ENCODE measurements around the gene SHMT2.
A peak's percentile ranks its signal among the peaks of the same experiment; 100 is the strongest.

Gene SHMT2

DNA sequence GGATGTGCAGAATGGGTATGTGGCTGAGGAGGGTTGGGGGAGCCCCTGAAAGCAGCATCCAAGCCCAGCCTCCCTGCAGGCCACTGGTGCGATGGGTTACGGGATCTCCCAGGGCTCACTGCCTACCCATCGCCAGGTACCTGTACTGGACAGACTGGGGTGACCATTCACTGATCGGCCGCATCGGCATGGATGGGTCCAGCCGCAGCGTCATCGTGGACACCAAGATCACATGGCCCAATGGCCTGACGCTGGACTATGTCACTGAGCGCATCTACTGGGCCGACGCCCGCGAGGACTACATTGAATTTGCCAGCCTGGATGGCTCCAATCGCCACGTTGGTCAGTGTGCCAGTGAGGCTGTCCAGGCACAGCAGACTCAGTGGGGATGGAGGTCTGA is 31.2 kb upstream of the SHMT2 start:
- no peak for DNase-seq (ENCODE audit: low read depth)

DNA sequence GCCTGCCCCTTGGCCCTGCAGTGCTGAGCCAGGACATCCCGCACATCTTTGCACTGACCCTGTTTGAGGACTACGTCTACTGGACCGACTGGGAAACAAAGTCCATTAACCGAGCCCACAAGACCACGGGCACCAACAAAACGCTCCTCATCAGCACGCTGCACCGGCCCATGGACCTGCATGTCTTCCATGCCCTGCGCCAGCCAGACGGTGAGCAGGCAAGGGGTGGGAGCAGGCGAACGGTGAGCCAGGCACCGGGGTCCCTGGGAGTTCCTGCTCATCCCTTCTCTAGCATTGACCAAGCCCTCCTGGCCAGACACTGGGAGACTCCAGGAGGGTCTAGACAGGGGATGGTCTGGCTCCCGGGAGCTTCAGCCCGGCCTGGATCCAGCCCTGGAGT is 30.3 kb upstream of the SHMT2 start:
- no peak for DNase-seq (ENCODE audit: low read depth)

DNA sequence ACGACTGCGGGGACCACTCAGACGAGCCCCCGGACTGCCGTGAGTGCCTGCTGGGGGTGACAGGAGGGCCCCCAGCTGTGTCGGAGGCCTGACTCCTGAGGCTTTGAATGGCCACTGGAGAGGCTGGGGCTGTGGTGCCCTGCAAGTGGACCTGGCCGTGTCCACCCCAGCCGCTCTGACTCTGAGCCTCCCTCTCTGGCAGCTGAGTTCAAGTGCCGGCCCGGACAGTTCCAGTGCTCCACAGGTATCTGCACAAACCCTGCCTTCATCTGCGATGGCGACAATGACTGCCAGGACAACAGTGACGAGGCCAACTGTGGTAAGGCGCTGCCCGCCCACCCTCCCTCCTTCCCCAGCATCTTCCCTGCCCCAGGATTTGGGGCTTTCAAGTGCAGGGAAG is 29.0 kb upstream of the SHMT2 start:
- DNase-seq (ENCODE audit: low read depth) = no peak

DNA sequence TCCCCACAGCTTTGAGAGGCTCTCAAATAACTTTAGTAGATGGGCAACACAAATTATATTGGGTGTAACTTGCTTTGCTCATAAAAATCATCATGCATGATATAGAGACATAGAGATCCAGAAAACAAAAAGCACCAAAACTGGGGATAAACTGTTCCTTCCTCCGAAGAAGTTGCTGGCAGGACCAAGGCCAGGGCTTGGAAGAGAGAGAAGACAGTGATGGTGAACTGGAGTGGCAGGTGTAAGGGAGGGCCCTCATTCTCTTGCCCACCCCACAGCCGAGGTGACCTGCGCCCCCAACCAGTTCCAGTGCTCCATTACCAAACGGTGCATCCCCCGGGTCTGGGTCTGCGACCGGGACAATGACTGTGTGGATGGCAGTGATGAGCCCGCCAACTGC is 28.3 kb upstream of the SHMT2 start:
- DNase-seq (ENCODE audit: low read depth) = no peak

DNA sequence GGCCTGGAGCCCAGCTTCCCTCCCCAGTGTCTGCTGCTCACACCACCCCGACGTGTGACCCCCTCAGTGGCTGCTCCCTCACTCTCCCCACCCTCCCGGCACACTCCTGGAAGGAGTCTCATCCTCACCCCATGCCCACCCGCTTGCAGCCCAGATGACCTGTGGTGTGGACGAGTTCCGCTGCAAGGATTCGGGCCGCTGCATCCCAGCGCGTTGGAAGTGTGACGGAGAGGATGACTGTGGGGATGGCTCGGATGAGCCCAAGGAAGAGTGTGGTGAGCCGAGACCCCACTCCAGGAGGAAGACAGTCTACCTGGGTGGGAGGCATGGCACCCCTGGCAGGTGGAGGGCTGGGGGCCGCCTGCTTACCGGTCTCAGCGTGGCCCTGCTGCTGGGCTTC is 27.9 kb upstream of the SHMT2 start:
- DNase-seq (ENCODE audit: low read depth) = no peak

DNA sequence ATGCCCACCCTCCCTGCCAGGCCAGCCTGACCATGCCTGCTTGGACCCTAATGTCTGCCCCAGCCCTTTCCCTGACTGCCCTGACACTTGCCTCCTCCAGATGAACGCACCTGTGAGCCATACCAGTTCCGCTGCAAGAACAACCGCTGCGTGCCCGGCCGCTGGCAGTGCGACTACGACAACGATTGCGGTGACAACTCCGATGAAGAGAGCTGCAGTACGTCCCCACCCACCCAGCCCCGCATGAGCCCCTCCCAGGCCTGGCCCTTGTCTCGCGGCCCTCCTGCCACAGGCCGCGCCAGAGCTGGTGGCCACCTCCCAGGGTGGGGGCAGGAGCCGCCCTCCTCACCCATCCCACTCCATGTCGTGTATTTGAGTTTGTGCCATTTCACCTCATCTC is 27.2 kb upstream of the SHMT2 start:
- no peak for DNase-seq (ENCODE audit: low read depth)

DNA sequence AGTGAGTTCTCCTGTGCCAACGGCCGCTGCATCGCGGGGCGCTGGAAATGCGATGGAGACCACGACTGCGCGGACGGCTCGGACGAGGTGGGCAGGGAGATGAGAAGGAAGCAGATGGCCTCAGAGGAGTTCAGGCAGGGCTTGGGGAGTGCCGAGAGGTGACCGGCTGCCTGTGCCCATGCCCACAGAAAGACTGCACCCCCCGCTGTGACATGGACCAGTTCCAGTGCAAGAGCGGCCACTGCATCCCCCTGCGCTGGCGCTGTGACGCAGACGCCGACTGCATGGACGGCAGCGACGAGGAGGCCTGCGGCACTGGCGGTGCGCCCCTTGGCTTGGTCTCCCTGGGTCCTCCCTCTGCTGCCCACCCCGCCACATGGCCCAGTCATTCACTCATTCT is 26.3 kb upstream of the SHMT2 start:
- DNase-seq (ENCODE audit: low read depth) = no peak

DNA sequence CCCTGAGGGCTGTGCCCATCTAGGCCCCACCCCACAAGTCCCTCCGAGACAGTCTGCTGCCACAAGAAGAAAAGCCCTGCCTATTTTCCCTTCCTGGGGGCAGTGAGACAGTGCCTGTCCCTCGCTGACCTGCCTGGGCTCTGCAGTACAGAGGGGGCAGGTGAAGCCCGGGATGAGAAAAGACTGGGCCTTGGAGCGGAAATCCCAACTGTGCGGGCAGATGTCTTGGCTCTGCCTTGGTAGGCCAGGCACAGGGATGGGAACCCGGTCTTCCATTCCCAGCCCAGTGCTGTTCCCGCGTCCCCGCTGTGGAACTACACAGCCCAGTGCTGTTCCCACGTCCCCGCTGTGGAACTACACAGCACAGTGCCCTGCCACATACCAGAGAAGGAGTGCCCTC is 25.7 kb upstream of the SHMT2 start:
- DNase-seq (ENCODE audit: low read depth) = no peak

DNA sequence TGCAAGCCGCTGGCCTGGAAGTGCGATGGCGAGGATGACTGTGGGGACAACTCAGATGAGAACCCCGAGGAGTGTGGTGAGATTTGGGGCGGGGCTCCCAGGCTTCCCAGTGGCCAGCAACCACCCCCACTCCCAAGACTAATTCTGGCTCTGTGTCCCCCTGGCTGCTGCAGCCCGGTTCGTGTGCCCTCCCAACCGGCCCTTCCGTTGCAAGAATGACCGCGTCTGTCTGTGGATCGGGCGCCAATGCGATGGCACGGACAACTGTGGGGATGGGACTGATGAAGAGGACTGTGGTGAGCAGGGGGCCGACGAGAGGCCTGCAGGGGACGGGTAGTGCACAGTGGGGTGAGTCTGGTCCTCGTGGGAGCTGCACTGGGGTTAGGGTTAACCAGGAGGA is 25.1 kb upstream of the SHMT2 start:
- no peak for DNase-seq (ENCODE audit: low read depth)

DNA sequence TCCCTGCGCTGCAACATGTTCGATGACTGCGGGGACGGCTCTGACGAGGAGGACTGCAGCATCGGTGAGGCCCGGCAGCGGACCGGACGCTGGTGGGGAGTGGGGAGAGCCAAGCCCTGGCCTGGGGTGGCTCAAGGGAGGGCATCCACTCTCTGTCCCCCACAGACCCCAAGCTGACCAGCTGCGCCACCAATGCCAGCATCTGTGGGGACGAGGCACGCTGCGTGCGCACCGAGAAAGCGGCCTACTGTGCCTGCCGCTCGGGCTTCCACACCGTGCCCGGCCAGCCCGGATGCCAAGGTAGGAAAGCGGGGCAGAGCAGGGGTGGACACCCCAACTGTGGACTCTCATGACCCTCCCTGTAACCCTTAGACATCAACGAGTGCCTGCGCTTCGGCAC is 24.3 kb upstream of the SHMT2 start:
- DNase-seq (ENCODE audit: low read depth) = no peak

DNA sequence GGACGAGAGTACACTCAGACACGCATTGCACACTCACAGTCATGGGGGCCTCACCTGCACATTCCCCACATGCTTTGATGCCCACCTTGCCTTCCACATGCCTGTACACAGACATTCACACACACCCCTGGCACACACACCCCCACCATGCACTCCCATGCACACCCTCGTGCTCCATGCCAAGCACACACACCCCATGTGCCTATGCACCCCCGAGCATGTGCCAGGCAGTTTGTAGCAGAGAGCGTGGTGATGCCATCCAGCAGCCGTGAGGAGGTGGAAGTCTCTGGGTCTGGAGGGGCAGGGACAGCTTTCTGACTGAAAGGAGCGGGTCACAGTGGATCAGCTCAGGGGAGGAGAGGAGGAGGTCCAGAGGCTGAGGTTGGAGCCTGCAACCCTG is 23.6 kb upstream of the SHMT2 start:
- no peak for DNase-seq (ENCODE audit: low read depth)

DNA sequence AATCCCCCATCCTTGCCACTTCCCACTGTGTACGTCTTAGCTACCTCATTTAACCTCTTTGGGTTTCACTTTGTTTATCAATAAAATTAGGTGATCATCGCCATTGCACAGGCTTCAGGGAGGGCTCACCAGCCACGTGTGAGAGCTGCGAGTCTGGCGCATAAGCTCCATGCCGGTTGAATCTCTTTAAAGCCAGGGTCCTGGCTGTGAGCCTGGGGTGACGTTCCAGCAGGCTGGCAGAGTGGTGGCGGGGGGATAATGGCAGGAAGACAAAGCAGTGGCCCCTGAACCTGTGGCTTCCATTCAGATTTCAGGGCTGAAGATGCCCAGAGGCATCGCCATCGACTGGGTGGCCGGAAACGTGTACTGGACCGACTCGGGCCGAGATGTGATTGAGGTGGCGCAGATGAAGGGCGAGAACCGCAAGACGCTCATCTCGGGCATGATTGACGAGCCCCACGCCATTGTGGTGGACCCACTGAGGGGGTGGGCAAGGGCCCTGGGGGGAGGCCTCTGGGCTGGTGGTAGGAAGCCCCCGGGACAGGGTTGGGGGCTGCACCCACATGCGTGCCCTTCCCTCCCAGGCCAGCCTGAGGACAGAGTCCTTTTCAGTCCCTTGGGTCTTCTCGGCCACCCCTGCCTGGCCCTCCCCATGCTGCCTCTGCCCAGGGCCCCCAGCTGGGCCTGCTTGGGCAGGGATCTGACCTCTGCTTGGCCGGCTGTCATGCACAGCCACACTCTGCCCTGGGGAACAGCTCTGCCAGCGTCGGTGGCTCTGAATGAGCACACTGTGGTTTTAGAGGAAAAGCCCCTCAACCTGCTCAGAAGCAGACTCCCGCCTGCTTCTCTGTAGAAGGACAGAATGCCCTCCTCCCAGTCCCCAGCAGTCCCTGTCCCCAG is 21.5 kb upstream of the SHMT2 start:
- no peak for DNase-seq (ENCODE audit: low read depth)

DNA sequence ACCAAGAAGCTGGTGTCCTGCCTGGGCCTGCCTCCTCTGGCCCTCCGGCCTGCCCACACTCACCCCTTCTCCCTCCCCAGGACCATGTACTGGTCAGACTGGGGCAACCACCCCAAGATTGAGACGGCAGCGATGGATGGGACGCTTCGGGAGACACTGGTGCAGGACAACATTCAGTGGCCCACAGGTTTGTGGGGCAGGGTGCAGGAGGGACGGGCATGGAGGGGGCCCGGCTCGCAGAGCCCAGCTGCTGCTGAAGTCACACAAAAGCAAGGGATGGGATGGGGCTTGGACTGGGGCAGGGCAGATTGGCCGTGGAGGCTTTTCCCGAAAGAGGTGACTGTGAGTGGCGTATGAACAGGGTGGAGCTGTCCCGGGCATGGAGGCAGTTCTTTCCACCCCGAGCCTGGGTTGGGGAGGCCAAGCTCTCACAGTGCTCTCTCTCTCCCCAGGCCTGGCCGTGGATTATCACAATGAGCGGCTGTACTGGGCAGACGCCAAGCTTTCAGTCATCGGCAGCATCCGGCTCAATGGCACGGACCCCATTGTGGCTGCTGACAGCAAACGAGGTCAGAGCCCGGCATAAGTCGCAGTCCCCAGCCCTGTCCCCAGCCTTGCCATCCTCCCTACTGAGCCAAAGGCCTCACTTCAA is 20.8 kb upstream of the SHMT2 start:
- DNase-seq (ENCODE audit: low read depth) = no peak

DNA sequence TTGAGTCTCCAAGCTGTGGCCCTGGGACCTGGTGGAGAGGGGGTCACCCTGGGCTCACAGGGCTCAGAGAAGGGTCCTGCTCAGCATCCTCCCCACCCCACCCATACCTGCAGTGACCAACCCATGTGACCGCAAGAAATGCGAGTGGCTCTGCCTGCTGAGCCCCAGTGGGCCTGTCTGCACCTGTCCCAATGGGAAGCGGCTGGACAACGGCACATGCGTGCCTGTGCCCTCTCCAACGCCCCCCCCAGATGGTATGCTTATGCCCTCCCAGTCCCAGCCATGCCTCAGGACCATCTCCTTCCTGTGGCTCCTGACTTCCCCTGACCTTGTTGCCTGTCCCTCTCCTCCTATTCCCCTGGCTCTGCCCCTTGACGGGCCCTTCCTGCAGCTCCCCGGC is 19.6 kb upstream of the SHMT2 start:
- DNase-seq (ENCODE audit: low read depth) = no peak

DNA sequence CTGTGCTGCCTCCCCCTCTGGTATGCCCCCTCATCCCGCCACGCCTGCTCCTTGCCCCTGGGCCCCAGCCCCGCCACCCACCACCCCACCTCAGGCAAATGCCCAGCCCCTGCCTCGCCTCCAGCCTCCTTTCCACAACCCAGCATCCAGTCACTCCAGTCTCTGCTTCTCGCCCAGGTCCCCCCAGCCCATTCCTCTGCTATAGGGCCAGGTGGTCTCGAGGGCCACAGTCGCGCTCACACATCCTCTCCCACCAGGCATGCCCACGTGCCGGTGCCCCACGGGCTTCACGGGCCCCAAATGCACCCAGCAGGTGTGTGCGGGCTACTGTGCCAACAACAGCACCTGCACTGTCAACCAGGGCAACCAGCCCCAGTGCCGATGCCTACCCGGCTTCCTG is 19.1 kb upstream of the SHMT2 start:
- no peak for DNase-seq (ENCODE audit: low read depth)

DNA sequence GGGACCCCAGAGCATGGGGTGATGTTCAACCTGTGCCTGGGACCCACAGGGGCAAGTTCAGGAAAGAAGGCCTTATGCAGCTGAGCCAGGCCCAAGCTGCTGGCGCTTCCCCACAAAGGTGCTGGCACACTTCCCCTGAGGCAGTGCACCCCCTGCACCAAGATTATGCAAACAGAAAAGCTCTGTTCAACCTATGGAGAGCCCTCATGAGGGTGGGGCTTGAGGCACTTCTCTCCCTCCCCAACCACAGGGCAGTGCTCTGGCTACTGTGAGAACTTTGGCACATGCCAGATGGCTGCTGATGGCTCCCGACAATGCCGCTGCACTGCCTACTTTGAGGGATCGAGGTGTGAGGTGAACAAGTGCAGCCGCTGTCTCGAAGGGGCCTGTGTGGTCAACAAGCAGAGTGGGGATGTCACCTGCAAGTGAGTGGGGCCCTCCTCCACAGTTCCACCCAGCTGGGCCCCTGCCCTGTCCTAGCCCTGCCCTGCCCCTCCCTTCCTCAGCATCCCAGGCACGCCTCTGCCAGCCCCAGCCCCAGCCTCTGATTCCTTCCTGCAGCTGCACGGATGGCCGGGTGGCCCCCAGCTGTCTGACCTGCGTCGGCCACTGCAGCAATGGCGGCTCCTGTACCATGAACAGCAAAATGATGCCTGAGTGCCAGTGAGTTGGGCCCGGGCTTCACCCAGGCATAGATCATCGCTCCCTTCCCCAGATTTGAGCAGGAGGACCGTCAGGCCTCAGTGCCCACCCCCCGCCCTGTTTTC is 18.4 kb upstream of the SHMT2 start:
- no peak for DNase-seq (ENCODE audit: low read depth)

DNA sequence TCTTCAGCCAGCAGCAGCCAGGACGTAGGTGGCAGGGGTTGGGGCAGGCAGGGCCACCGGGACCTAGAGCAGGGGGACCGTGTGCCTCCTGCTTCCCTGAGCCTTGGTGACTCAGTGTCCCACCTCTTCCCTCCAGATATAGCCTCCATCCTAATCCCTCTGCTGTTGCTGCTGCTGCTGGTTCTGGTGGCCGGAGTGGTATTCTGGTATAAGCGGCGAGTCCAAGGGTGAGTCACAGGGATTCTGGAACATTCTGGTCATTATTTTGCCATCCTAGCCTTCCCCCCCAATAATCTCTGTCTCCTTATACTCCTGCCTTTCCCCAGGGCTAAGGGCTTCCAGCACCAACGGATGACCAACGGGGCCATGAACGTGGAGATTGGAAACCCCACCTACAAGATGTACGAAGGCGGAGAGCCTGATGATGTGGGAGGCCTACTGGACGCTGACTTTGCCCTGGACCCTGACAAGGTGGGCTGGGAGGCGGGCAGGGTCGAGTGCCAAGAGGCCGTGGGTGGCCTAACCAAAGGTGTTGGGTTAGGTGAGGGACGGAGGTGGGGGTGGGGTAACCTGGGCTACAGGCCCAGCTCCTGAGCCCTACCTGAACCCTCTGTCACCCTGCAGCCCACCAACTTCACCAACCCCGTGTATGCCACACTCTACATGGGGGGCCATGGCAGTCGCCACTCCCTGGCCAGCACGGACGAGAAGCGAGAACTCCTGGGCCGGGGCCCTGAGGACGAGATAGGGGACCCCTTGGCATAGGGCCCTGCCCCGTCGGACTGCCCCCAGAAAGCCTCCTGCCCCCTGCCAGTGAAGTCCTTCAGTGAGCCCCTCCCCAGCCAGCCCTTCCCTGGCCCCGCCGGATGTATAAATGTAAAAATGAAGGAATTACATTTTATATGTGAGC is 17.5 kb upstream of the SHMT2 start:
- DNase-seq (ENCODE audit: low read depth) = no peak

DNA sequence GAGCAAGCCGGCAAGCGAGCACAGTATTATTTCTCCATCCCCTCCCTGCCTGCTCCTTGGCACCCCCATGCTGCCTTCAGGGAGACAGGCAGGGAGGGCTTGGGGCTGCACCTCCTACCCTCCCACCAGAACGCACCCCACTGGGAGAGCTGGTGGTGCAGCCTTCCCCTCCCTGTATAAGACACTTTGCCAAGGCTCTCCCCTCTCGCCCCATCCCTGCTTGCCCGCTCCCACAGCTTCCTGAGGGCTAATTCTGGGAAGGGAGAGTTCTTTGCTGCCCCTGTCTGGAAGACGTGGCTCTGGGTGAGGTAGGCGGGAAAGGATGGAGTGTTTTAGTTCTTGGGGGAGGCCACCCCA is 16.8 kb upstream of the SHMT2 start:
- DNase-seq (ENCODE audit: low read depth) = no peak

DNA sequence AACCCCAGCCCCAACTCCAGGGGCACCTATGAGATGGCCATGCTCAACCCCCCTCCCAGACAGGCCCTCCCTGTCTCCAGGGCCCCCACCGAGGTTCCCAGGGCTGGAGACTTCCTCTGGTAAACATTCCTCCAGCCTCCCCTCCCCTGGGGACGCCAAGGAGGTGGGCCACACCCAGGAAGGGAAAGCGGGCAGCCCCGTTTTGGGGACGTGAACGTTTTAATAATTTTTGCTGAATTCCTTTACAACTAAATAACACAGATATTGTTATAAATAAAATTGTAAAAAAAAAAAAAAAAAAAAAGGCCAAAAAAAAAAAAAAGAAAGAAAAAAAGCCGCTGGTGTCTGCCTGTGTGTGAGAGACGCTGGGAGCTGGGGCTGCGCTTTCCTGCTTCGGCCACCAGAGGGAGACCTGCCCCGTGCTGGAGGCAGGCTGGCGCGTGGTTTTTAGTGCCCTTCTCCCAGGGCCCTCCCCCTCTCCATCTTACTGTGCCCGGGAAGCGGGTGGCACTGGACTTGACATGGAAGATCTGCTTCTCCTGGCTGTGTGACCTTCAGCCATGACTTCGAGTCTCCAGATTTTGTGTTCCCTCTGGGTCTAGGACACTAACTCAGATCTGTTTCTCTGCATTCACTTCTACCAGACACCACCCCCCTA is 16.3 kb upstream of the SHMT2 start:
- peak; percentile 73 for DNase-seq (ENCODE audit: low read depth)

DNA sequence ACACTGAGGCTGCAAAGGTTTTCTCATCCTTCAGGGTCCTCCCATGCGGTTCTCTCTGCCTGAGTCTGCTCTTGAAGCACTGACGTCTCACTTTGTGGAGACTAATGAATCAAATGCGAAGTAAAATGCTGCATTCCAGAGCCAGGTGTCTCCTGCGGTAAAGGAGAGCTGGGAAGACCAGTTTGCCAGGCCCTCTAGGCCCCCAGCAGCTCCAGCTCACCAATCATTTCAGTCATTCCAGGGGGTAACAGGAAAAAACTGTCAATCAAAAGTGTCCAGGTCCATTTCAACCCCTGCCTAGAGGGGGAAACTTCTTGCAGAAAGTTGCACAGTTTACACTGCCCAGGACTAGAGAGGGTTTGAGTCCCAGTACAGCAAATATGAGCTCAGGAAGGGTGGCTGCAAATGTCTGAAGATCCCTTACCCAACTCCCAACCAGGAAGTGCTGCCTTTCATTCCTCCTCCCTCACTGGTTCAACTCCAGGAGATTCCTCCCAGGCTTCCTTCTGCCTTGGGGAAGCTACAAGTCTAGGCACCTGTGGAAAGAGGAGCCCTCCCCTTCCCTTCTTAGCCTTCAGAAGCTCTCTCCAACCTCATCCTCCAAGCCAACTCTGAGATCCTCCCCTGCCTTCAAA is 15.6 kb upstream of the SHMT2 start:
- DNase-seq (ENCODE audit: low read depth) = no peak

DNA sequence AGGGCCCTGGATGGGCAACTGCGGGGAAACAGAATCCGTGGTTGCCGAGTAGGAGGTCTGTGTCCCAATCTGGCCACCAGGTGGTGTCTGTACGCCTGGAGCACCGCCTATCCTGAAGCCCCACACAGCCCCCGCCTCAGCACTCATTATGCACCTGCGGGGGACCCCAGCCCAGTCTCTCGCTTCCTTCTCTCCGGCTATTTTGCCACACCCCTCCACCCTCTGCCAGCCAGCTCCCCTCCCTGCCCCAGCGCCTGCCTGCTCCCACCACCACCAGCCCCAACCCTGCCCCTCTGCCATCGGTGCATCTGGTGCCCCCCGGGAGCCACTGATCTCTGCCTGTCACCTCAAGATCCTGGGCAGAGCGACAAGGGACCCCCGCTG is 15.1 kb upstream of the SHMT2 start:
- DNase-seq (ENCODE audit: low read depth) = peak; percentile 37
